HT1080 (cell line): ENCODE results near the gene SLC25A25. TPM values are rescaled to one million over a fixed set of nuclear protein-coding genes. Genes with fewer than 3 reads are reported as not detected.
"Not testable (repeated sequence)": the region's sequence is repeated elsewhere in the genome, so short reads cannot be mapped to it uniquely, and the experiment has no call there.

Experiments used
- DNase-seq: peaks from one replicate; pipeline ENCODE4 v3.0.0-alpha.2; 2015; ENCODE audit warnings: low read depth
- polyA plus RNA-seq, 2 experiments: library from polyadenylated mRNA; depleted of rRNA; stranded (reverse); fragments of >200 nt; gene quantifications; 2 replicates each; pipeline ENCODE4 v1.2.3, GENCODE V29; 2015
- total RNA-seq: library from RNA; depleted of rRNA; stranded (reverse); fragments of >200 nt; shearing (Covaris generic); gene quantifications from 2 replicates; pipeline ENCODE4 v1.2.3, GENCODE V29; 2014; rRNA removed

Gene SLC25A25
- 14.4 and 15.1 TPM in 2 replicates for total RNA-seq
- 7.7 and 8.2 TPM in 2 replicates for polyA plus RNA-seq (2015; cell fraction: cytosol; rRNA removed)
- polyA plus RNA-seq (2015; cell fraction: nucleus; rRNA removed), result 9.1 and 12.0 TPM in 2 replicates

DNA sequence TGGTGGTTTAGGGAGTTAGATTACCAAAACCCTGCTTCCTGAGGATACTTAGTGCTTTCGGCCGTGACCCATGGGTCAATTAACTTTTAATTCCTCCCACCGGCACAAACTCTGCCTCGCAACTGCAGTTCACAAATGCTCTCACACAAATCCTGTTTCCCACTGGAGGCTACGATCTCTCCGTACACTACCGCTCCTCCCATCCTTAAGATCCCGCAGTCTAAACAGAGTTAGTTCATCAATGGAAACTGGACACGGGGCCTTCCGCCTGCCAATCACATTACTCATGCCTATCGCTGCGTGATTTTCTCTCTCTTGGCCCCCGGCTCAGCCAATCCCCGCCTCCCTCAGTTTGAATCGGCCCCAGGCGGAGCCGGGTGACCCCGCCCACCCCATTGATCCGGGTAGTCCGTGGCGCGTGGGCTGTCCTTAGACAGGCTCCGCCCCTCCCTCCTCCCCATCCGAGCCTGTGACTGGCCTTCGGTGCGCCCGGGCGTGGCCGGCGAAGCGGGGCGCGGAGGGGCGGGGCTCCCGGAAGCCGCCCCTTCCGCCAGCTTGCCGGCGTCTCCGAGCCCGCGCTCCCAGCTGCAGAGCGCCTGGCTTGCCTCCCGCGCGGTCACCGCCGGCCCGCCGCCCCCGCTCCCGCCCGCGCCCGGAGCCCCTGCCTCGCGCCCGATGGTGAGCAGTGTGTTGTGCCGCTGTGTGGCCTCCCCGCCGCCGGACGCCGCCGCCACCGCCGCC lies at the start of gene SLC25A25:
Gene SLC25A25 (plus strand): TSS at position 588 of the 741 bp plus-strand sequence. CDS start 88 bp downstream, at position 676.
- peak; percentile 99 for DNase-seq

DNA sequence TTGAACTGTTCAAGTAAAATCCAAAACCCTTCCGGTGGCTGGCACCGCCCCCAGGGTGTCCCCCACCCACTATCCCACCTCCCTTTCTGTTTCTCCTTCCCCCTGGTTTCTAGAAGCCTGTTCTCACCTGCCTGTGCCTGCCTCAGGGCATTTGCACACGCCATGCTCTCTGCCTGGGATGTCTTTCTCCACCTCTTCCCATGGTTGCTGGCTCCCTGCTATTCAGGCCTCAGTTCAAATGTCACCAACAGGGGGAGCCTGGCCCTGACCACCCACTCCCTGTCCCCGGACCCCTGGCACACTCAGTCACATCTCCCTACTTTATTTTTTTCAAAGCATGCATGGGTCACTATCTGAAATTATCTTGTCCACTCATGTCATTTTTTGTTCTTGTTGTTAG lies 47.3 kb upstream of the SLC25A25 start:
- no peak for DNase-seq

DNA sequence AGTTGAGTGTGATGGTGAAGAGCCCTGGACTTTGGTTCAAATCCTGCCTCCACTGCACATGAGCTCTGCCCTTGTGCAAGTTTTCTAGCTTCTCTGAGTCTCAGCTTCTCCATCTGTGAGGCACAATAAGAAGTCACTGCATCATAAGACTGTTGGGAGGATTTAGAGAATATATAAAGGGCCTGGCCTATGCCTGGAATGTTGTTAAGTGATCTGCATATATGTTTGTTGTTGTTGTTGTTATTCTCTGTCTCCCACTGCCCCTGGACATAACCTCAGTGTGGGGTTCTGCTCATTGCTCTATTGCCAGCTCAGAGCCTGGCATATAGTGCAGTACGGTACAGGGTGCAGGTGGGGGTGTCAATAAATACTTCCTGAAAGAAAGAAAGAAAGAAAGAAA lies 46.9 kb upstream of the SLC25A25 start:
- no peak for DNase-seq

DNA sequence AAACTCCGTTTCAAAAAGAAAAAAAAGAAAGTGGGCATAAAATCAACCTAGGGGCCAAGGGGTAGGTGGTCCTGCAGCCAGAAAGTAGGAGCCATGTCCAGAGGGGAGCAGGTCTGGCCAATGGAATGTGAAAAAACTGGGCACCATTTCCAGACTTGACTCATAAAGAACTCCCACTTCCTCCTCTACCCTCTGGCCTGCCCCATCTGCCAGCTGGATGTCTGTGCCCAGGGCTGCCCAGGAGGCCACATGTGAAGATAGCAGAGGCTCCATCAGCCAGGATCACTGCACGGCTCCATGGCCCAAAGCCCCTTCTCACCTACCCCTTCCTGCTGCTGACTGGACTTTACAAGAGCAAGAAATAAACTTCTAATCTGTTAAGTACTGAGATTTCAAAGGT lies 45.1 kb upstream of the SLC25A25 start:
- peak; percentile 64 for DNase-seq

DNA sequence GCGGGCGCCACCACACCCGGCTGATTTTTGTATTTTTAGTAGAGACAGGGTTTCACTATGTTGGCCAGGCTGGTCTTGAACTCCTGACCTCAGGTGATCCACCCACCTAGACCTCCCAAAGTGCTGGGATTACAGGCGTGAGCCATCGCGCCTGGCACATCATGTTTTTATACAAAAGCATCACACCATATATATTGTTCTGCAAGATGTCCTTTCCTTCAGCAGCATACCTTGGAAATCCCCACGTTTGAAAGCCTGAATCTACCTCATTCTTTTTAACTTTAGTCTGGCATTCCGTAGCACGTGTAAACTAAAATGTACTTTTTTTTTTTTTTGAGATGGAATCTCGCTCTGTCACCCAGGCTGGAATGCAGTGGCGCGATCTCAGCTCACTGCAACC lies 44.4 kb upstream of the SLC25A25 start:
- DNase-seq, result not testable (repeated sequence)

DNA sequence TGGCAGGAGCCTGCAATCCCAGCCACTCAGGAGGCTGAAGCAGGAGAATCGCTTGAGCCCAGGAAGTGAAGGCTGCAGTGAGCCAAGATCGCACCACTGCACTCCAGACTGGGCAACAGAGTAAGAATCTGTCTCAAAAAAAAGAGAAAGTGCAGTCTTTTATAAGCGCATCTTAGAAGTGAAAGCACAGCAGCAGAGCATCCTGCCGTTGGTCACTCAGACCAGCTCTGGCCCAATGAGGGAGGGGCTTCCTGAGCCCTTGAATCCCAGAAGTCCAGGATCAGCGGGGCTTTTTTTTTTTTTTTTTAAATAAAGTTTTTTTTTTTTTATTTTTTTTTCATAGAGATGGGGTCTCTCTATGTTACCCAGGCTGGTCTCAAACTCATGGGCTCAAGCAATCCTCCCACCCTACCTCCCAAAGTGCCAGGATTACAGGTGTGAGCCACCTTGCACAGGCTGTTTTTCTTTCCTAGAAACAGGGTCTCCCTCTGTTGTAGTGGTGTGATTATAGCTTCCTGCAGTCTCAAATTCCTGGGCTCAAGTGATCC lies 43.2 kb upstream of the SLC25A25 start:
- DNase-seq, result no peak

DNA sequence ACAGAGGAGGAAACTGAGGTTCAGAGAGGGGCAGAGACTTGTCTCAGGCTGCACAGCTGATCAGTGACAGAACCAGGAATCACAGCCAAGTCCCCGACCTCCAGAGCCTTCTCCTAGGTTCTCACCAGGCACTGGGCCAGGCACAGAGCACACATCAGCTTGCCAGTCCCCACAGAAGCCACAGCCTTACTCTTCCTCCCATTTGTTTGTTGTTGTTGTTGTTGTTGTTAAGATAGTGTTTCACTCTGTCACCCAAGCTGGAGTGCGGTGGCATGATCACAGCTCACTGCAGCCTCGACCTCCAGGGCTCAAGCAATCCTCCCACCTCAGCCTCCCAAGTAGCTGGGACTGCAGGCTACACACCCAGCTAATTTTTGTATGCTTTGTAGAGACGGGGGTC lies 42.3 kb upstream of the SLC25A25 start:
- DNase-seq, result no peak

DNA sequence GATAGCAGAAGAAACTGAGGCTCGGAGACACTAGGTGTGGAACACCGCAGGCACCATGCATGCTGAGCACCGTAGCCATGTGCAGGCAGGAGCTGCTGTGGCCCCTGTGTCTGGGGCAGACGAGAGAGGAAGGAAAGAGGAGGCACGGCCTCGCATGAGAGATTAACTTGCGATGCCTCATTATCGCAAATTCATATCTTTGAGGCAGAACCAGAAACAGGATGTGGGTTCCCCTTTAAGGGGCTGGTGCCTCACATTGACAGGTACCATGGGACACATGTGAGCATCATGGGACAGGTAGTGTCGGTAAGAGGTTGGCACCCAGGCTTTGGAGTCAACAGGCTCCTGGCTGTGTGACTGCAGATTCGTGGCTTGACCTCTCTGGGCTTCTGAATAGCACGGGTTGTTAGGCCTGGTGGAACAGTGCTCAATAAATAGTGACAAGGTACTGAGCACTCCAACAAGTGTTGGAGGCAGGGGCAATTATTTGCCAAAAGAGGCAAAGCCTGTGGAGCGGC lies 41.7 kb upstream of the SLC25A25 start:
- DNase-seq, result no peak

DNA sequence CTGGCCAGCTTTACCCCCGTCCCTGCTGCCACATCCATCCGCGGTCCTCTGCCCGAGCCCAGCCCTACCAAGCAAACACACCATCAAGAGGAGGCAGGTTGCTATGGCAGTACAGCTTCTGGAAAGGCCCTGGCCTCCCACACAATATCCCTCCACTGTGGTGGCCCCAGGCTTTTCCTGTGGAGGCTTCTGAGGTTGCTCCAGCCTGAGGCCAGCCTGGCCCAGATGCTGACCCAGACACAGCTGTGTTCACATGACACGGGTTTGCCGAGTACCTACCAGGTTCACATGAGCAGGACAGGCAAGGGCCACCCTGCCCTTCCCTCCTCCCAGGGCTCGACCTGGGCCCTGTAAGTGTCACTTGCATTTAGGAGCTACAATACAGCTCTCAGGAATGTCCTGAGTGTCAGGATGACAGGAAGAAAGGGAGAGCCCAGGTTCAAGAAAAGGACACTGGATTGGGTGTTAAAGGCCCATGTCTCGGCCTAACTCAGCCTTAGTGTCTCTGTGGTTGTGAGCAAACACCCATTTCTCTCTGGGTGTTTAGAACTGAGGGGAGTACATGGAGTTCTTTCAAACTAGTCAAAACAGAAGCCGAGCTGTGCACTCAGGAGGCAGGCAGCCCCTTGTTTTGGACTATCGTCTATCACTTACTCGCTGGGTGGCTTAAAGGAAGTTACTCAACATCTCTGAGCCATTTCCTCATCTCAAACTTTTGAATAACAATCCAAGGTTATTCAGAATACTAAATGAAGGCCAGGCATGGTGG lies 41.1 kb upstream of the SLC25A25 start:
- no peak for DNase-seq

DNA sequence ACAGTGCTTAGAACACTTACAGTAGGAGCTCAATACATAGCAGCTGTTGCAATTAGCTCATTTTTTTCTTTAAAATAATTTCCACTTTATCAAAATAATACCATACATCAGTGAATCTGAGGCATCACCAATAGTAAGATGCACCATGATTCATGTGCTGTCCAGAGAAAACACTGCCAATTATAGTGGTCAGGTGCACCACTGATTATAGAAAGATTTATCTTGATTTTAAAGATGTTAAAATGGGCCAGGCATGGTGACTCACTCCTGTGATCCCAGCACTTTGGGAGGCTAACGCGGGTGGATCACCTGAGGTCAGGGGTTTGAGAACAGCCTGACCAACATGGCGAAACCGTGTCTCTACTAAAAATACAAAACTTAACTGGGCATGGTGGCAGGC lies 40.3 kb upstream of the SLC25A25 start:
- no peak for DNase-seq

DNA sequence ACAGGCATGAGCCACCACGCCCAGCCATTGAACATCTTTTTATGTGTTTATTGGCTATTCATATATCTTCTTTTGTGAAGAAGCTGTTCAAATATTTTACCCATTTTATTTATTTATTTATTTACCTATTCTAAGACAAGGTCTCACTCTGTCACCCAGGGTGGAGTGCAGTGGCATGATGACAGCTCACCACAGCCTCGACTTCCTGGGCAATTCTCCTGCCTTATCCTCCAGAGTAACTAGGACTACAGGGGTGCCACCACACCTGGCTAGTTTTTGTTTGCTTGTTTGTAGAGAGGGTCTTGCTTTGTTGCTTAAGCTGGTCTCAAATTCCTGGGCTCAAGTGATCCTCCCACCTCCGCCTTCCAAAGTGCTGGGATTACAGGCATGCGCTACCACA lies 34.4 kb upstream of the SLC25A25 start:
- no peak for DNase-seq

DNA sequence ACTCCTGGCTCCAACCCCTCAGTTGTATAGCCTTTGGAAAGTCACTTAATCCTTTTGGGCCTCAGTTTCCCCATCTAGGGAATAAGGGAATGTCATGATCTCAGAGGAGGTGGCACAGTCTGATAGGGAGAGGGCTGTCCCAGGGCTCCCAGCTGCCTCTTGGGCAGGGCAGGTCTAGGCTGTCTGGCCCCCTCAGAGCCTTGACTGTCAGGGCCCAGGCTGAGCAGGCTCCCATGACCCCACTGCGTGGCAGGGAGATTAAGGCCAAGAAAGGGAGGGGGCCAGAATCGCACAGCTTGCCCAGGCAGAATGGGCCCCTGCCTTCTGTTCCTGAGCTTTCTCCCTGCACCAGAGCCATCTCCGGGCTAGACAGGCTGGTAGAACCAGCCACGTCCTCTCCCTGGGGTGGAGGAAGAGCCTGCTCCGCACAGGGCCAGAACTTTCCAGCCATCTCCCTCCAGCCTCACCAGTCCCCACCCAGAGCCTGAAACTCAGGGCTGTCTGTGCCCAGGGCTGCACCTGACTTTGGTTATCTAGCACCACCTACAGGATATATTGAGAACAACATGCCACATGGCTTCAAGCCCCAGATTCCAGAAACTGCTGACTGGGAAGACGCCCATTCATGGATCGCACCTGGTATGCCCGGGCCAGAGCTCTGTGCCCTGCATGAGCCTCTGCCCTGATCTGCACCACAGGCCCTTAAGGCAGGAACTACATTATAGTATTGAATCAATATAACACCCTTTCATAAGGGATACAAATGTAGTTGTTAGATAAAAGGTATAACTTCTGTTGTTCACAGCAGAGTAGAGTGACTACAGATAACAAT lies 33.0 kb upstream of the SLC25A25 start:
- DNase-seq, result peak; percentile 82

DNA sequence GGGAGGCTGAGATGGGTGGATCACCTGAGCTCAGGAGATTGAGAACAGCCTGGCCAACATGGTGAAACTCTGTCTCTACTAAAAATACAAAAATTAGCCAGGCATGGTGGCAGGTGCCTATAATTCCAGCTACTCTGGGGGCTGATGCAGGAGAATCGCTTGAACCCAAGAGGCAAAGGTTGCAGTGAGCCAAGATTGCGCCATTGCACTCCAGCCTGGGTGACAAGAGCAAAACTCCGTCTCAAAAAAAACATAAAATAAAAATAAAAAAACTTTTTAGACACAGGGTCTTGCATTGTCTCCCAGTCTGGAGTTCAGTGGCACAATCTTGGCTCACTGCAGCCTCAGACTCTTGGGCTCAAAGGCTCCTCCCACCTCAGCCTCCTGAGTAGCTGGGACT lies 31.5 kb upstream of the SLC25A25 start:
- not testable (repeated sequence) for DNase-seq

DNA sequence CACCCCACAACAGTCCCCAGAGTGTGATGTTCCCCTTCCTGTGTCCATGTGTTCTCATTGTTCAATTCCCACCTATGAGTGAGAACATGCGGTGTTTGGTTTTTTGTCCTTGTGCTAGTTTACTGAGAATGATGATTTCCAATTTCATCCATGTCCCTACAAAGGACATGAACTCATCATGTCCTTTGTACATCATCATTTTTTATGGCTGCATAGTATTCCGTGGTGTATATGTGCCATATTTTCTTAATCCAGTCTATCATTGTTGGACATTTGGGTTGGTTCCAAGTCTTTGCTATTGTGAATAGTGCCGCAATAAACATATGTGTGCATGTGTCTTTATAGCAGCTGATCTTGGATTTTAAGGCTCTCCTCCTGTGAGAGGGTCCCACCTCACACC lies 27.2 kb upstream of the SLC25A25 start:
- not testable (repeated sequence) for DNase-seq

DNA sequence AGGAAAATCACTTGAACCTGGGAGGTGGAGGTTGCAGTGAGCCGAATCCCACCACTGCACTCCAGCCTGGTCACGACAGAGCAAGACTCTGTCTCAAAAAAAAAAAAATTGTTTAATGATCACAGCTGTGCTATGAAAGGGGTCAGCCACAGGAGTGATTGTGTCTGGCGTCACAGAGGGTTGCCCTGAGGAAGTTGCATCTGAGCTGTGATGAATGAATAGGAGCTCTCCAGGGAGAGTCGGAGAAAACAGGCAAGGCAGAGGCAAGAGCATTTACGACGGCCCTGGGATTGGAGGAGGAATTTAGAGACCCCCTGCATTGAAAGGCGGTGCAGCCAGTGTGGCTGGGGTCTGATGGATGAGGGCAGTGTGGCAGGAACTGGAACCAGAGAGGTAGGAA lies 26.0 kb upstream of the SLC25A25 start:
- DNase-seq, result no peak

DNA sequence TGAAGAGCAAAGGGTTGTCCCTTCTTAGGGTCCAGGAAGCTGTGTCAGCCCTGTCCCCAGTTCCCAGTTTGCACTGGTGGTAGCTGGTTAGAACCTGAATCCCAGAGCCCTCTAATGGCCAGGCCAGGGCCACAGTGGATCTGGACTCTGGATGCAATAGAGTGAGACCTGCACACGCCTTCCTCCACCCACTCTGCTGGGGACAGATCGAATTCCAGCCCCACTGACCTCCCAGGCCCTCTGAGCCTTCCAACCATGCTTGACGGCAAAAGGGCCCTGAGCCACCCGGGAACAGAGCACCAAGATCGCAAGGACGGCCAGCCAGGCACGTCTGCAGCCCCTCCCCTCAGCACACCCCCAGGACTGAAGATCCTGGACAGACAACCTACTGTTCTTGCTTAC lies 24.6 kb upstream of the SLC25A25 start:
- no peak for DNase-seq

DNA sequence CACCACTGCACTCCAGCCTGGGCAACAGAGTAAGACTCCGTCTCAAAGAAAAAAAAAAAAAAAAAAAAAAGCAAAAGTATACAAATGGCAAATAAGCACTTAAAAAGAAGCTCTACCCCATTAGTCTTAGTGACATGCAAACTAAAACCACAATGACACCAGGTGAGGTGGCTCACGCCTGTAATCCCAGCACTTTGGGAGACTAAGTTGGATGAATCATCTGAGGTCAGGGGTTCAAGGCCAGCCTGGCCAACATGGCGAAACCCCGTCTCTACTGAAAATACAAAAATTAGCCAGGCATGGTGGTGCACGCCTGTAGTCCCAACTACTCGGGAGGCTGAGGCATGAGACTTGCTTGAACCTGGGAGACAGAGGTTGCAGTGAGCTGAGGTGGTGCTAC lies 22.6 kb upstream of the SLC25A25 start:
- not testable (repeated sequence) for DNase-seq

DNA sequence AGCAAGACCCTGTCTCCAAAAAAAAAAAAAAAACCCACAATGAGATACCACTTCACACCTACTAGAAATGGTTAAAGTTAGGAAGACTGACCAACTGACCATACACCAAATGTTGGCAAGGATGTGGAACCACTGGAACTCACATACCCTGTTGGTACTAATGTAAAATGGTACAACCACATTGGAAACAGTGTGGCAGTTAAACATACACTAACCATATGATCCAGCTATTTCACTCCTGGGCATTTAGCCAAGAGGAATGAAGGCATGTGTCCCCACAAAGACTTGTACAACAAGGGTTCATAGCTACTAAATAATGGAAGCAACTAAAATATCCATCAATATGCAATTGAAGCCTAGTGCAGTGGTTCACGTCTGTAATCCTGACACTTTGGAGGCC lies 22.2 kb upstream of the SLC25A25 start:
- DNase-seq, result no peak

DNA sequence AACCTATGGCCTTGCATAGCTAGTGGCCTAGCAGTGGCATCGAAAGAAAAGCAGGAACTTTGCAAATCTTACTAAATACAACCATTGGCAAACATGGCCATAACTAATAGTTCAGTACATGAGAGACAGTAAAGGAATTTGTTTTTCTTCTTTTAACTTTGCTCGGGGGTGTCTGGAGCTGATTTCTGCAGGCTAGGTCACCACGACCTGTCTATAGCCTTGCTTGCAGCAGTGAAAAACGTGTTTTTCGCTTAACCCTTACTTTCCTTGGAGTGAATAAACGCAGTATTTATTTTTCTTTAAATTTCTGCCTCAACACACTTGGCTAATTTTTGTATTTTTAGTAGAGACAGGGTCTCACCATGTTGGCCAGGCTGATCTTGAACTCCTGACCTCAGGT lies 20.8 kb upstream of the SLC25A25 start:
- DNase-seq, result no peak

DNA sequence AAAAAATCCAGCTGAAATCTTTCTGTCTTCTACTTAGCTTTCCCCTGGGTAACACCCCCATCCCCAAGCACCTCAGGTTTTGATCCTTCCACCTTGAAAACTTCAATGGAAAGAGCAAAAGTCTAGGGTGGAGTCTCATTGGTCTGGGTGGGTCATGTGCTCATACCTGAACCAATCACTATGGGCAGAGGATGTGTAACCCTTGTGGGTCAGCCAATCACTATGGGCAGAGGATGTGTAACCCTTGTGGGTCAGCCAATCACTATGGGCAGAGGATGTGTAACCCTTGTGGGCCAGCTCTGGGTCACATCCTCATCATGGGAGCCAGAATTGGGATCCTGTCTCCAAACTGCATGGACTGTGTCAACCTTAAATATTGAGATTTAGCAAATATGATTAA lies 19.4 kb upstream of the SLC25A25 start:
- no peak for DNase-seq

DNA sequence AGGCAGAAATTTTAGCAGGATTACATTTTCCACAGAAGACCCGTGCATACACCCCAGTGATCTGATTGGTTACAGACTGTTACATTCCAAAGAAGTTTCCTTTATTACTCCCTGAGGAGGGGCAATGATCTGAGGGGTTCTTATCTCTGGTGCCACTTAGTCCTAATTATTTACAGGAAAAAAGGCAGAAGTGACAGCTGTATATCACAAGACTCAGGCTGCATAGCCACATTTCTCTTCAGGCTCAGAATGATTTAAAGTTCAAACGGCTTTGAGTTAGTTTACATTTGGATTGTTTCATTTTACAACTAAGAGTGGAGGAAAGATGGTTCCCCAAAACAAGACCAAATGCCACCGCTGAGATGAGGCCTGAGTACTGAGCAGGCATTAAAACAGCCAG lies 18.2 kb upstream of the SLC25A25 start:
- DNase-seq, result no peak
